Epithelial cell of umbilical artery (primary cell): ENCODE measurements around the gene MYOM3. TPM values are rescaled to one million over a fixed set of nuclear protein-coding genes. Genes with fewer than 3 reads are reported as not detected.

Experiments used
- total RNA-seq: library from RNA; depleted of rRNA; stranded (reverse); fragments of >200 nt; gene quantifications from 2 replicates; pipeline ENCODE4 v1.2.3, GENCODE V29; 2014

Gene MYOM3
- 0.30 and 0.32 TPM in 2 replicates for total RNA-seq

GRCh38 chr1:24111996-24112779 is at the start of gene MYOM3:
TSS of gene MYOM3 (minus strand) at chr1:24112135. CDS start at chr1:24108636, 3,499 bp downstream.

GRCh38 chr1:24142546-24143534 is 30.9 kb upstream of the MYOM3 start, which contains the start of gene IL22RA1:
TSS of gene IL22RA1 (minus strand) at chr1:24143140. CDS start at chr1:24143082, 58 bp downstream.

Other genes starting within 250 kb of the MYOM3 start
- gene FUCA1, start 243.8 kb downstream of the MYOM3 start, total RNA-seq, result 6.5 and 7.9 TPM in 2 replicates
- gene CNR2, start 198.8 kb downstream of the MYOM3 start, total RNA-seq, result not detected in 2 replicates
- 113 and 177 TPM in 2 replicates for gene PNRC2, start 152.3 kb downstream of the MYOM3 start, total RNA-seq
- 90.9 and 140 TPM in 2 replicates for gene SRSF10, start 131.8 kb downstream of the MYOM3 start, total RNA-seq
- not detected in 2 replicates for gene IL22RA1, start 31.0 kb upstream of the MYOM3 start, total RNA-seq
- not detected in 2 replicates for gene IFNLR1, start 75.2 kb upstream of the MYOM3 start, total RNA-seq
- gene GRHL3, start 207.2 kb upstream of the MYOM3 start, total RNA-seq, result not detected in 2 replicates